KOPT-K1 (cell line): ENCODE results near the gene MRRF.

Source experiments
- H3K27ac ChIP-seq: fragments of 200-600 bp; sonication (generic); 2 replicates; pipeline ENCODE4 v1.5.1; 2016; ENCODE audit warnings: antibody characterized with exemption, mild to moderate bottlenecking, low read depth, low read length; ENCODE audit not compliant: poor library complexity, severe bottlenecking
- H3K36me3 ChIP-seq: fragments of 200-600 bp; sonication (generic); 2 replicates; pipeline ENCODE4 v1.5.1; 2017; ENCODE audit warnings: antibody characterized with exemption, mild to moderate bottlenecking, low read length, moderate library complexity; ENCODE audit not compliant: insufficient read depth
- H3K9me3 ChIP-seq: fragments of 200-600 bp; sonication (generic); 2 replicates; pipeline ENCODE4 v1.5.1; 2017; ENCODE audit warnings: antibody characterized with exemption, low read length, mild to moderate bottlenecking; ENCODE audit not compliant: insufficient read depth, poor library complexity, severe bottlenecking

Gene MRRF

GRCh38 chr9:122225312-122226141, 39.2 kb upstream of the MRRF start:
- no peak overlapping the region for H3K27ac ChIP-seq
- no peaks in the 10 kb centered on the region for H3K9me3 ChIP-seq
- H3K36me3 ChIP-seq = no peaks in the 10 kb centered on the region

- Histone ChIP-seq H3K27ac (no peak overlapping the region), H3K36me3 (no peaks in the 10 kb centered on the region)
Observed at GRCh38 chr9:122226142-122226757, 38.4 kb upstream of the MRRF start.

GRCh38 chr9:122226758-122227574, 37.7 kb upstream of the MRRF start:
- no peaks in the 10 kb centered on the region for H3K36me3 ChIP-seq
- H3K27ac ChIP-seq = no peak overlapping the region
- H3K9me3 ChIP-seq = no peaks in the 10 kb centered on the region

More at GRCh38 chr9:122226142-122226757, 38.4 kb upstream of the MRRF start:
- H3K9me3 ChIP-seq = no peaks in the 10 kb centered on the region

GRCh38 chr9:122227575-122227900, 37.1 kb upstream of the MRRF start:
- no peaks in the 10 kb centered on the region for H3K9me3 ChIP-seq
- H3K36me3 ChIP-seq = no peaks in the 10 kb centered on the region
- H3K27ac ChIP-seq = no peak overlapping the region

- Histone ChIP-seq H3K9me3 (no peaks in the 10 kb centered on the region), H3K36me3 (no peaks in the 10 kb centered on the region), H3K27ac (no peak overlapping the region)
Observed at GRCh38 chr9:122228191-122228567, 36.5 kb upstream of the MRRF start.

GRCh38 chr9:122228568-122229484, 35.9 kb upstream of the MRRF start, which contains the start of gene LHX6:
LHX6 (minus strand) TSS chr9:122228957; CDS start chr9:122228740, 217 bp downstream.
- H3K9me3 ChIP-seq = no peaks in the 10 kb centered on the region
- no peak within 1 kb of the TSS for H3K27ac ChIP-seq
- no peaks in the 10 kb centered on the region for H3K36me3 ChIP-seq

- Histone ChIP-seq H3K36me3 (no peaks in the 10 kb centered on the region), H3K27ac (no peak overlapping the region), H3K9me3 (no peaks in the 10 kb centered on the region)
Observed at GRCh38 chr9:122229485-122229837, 35.2 kb upstream of the MRRF start.

- Histone ChIP-seq H3K36me3 (no peaks in the 10 kb centered on the region), H3K27ac (no peak overlapping the region), H3K9me3 (no peaks in the 10 kb centered on the region)
Observed at GRCh38 chr9:122232796-122233306, 31.8 kb upstream of the MRRF start.

GRCh38 chr9:122234022-122234748, 30.5 kb upstream of the MRRF start:
- Histone ChIP-seq H3K9me3 (no peaks in the 10 kb centered on the region), H3K27ac (no peak overlapping the region), H3K36me3 (peaks cover 2% of the 10 kb centered on the region)

- Histone ChIP-seq H3K36me3 (peaks cover 27% of the 10 kb centered on the region), H3K27ac (no peak overlapping the region), H3K9me3 (no peaks in the 10 kb centered on the region)
Observed at GRCh38 chr9:122236681-122237080, 28.0 kb upstream of the MRRF start.

GRCh38 chr9:122239722-122240121, 25.0 kb upstream of the MRRF start:
- H3K9me3 ChIP-seq = no peaks in the 10 kb centered on the region
- no peak overlapping the region for H3K27ac ChIP-seq
- H3K36me3 ChIP-seq = peaks cover 58% of the 10 kb centered on the region

- Histone ChIP-seq H3K9me3 (no peaks in the 10 kb centered on the region), H3K27ac (no peak overlapping the region), H3K36me3 (peaks cover 97% of the 10 kb centered on the region)
Observed at GRCh38 chr9:122244349-122244748, 20.3 kb upstream of the MRRF start.

GRCh38 chr9:122246666-122247065, 18.0 kb upstream of the MRRF start:
- H3K36me3 ChIP-seq = peaks cover 92% of the 10 kb centered on the region
- H3K27ac ChIP-seq = no peak overlapping the region
- H3K9me3 ChIP-seq = no peaks in the 10 kb centered on the region

GRCh38 chr9:122248448-122248865, 16.2 kb upstream of the MRRF start:
- Histone ChIP-seq H3K27ac (no peak overlapping the region), H3K9me3 (no peaks in the 10 kb centered on the region), H3K36me3 (peaks cover 91% of the 10 kb centered on the region)
